HepG2 (cell line): ENCODE results near the gene RIPOR1. TPM values are rescaled to one million over a fixed set of nuclear protein-coding genes. Genes with fewer than 3 reads are reported as not detected.

Experiments used
- ARID5B ChIP-seq: IDR thresholded peaks from 2 replicates; pipeline ENCODE4 v1.4.0; 2020; ENCODE audit warnings: mild to moderate bottlenecking, missing genetic modification reagents
- BHLHE40 ChIP-seq: IDR thresholded peaks from 2 replicates; pipeline ENCODE4 v1.6.1; 2011; ENCODE audit warnings: low read length, improper control_type of control experiment
- BRCA1 ChIP-seq: sonication (generic); formaldehyde crosslinking; IDR thresholded peaks from 2 replicates; pipeline ENCODE4 v1.4.0; 2020; ENCODE audit warnings: missing genetic modification reagents
- CEBPG ChIP-seq: IDR thresholded peaks from 2 replicates; pipeline ENCODE4 v1.6.1; 2016
- DNMT1 ChIP-seq: sonication (generic); formaldehyde crosslinking; IDR thresholded peaks from 2 replicates; pipeline ENCODE4 v1.5.1; 2020; ENCODE audit warnings: mild to moderate bottlenecking, missing genetic modification reagents
- FOXC1 ChIP-seq: sonication (generic); formaldehyde crosslinking; IDR thresholded peaks from 2 replicates; pipeline ENCODE4 v1.8.0; 2022; ENCODE audit warnings: mild to moderate bottlenecking, missing genetic modification reagents, borderline replicate concordance
- GABPB1 ChIP-seq: IDR thresholded peaks from 2 replicates; pipeline ENCODE4 v1.6.1; 2016; ENCODE audit warnings: mild to moderate bottlenecking, missing genetic modification reagents, moderate library complexity, missing compliant biosample characterization
- GFI1 ChIP-seq: sonication (generic); formaldehyde crosslinking; IDR thresholded peaks from 2 replicates; pipeline ENCODE4 v1.5.0; 2020; ENCODE audit warnings: missing genetic modification reagents, mild to moderate bottlenecking, borderline replicate concordance
- HOXA7 ChIP-seq: sonication (generic); formaldehyde crosslinking; IDR thresholded peaks from 2 replicates; pipeline ENCODE4 v1.8.1; 2022; ENCODE audit warnings: mild to moderate bottlenecking, missing genetic modification reagents, moderate library complexity
- MXD4 ChIP-seq: IDR thresholded peaks from 2 replicates; pipeline ENCODE4 v1.6.1; 2016; ENCODE audit warnings: mild to moderate bottlenecking, missing biosample characterization, missing genetic modification reagents
- RFX5 ChIP-seq: IDR thresholded peaks from 2 replicates; pipeline ENCODE4 v1.6.1; 2011; ENCODE audit warnings: low read depth, low read length, improper control_type of control experiment
- RXRA ChIP-seq: sonication (generic); formaldehyde crosslinking; IDR thresholded peaks from 2 replicates; pipeline ENCODE4 v1.5.1; 2020; ENCODE audit warnings: missing genetic modification reagents
- TBL1XR1 ChIP-seq: fragments of 150-350 bp; IDR thresholded peaks from 2 replicates; pipeline ENCODE4 v1.6.1; 2014; ENCODE audit warnings: borderline replicate concordance, low read length; ENCODE audit not compliant: partially characterized antibody
- ZBTB3 ChIP-seq: sonication (generic); formaldehyde crosslinking; IDR thresholded peaks from 2 replicates; pipeline ENCODE4 v1.4.0; 2020; ENCODE audit warnings: low read depth, mild to moderate bottlenecking, moderate library complexity, missing genetic modification reagents, borderline replicate concordance
- ZNF367 ChIP-seq: sonication (generic); formaldehyde crosslinking; IDR thresholded peaks from 2 replicates; pipeline ENCODE4 v1.4.0; 2020; ENCODE audit warnings: missing genetic modification reagents, borderline replicate concordance
- ZNF484 ChIP-seq: sonication (generic); formaldehyde crosslinking; IDR thresholded peaks from 2 replicates; pipeline ENCODE4 v1.5.1; 2020; ENCODE audit warnings: mild to moderate bottlenecking, low read depth, missing genetic modification reagents, borderline replicate concordance
- ZNF513 ChIP-seq: sonication (generic); formaldehyde crosslinking; conservative IDR thresholded peaks from 2 replicates; pipeline ENCODE4 v1.5.0; 2020; ENCODE audit warnings: missing genetic modification reagents
- ZNF883 ChIP-seq: sonication (generic); formaldehyde crosslinking; IDR thresholded peaks from 2 replicates; pipeline ENCODE4 v1.5.1; 2020; ENCODE audit warnings: mild to moderate bottlenecking, missing genetic modification reagents; ENCODE audit errors: not compliant biosample characterization
- polyA plus RNA-seq, 8 experiments: library from polyadenylated mRNA; depleted of rRNA in 3 of 8; stranded (reverse) in 7 of 8; unstranded in 1 of 8; fragments of >200 nt; fragmentation: Illumina TruSeq in 4 of 8; extraction: Trizol in 4 of 8; gene quantifications; 2 replicates each; pipeline versions ENCODE4 v1.2.1 to v1.2.3, GENCODE V29; 2011 to 2016; ENCODE audit warnings: low read depth in 4 of 8, missing spikeins in 1 of 8, mixed read lengths in 1 of 8; ENCODE audit not compliant: insufficient read depth in 1 of 8
- total RNA-seq, 5 experiments: library from RNA; depleted of rRNA; stranded (reverse); fragments of >200 nt; fragmentation: Illumina TruSeq; extraction: Trizol; gene quantifications; 2 replicates each; pipeline ENCODE4 v1.2.3, GENCODE V29; 2016; ENCODE audit warnings: low read depth in 1 of 5
- TF ChIP-seq, protein P1 (sequence below): sonication (generic); formaldehyde crosslinking; IDR thresholded peaks from 2 replicates; pipeline ENCODE4 v1.5.0; 2020; ENCODE audit warnings: mild to moderate bottlenecking, missing genetic modification reagents, moderate library complexity

RIPOR1 gene
- total and polyA plus RNA-seq, 2 of the 13 experiments (the other 11 are each of a cell fraction or from before 2014, with no cell fraction given): 4.6 to 8.1 TPM

DNA sequence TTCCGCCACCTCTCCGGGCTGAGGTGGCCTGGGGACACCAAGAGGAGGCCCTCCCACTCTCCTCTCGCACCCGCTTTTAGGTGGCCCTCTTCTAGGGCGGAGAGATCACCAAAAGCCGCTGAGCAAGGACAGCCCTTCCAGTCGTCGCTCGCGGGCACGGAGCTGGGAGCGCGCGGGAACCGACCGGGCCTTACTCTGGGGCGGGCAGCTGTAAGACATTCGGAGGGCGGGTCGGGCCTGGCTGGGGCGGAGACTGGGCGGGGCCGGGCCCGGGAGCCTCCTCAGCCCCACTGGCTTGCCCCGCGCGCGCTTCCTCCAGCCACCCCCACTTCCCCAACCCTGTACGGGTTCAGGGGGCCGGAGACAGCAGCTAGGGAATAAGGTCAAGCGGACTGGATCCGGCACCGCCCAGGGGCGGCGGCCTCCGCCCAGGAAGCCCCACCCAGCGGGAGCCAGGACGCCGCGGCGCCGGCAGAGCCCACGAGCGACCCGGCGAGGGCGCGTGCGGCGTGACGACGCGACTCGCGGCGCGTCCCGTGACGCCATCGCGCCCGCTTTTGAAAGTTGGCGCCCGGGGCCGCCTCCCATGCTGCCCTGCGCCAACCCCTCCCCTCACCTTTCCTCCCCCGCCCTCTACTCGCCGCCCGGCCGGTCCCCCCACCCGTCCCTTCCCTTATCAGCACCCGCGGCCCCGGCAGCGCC, 33.3 kb downstream of the RIPOR1 start (continued):
- no peak for TF ChIP-seq ARID5B (CRISPR knock-in tag)
- peak; percentile 25; the same call in 1 of the 2 replicates for TF ChIP-seq CEBPG
- 0 out of 2 replicates have a peak, but pooled peaks have one; percentile 24 for TF ChIP-seq GFI1 (CRISPR knock-in tag)
- TF ChIP-seq ZNF883 (CRISPR knock-in tag): no peak
- no peak for TF ChIP-seq ZBTB3 (CRISPR knock-in tag)
- TF ChIP-seq, protein P1, sequence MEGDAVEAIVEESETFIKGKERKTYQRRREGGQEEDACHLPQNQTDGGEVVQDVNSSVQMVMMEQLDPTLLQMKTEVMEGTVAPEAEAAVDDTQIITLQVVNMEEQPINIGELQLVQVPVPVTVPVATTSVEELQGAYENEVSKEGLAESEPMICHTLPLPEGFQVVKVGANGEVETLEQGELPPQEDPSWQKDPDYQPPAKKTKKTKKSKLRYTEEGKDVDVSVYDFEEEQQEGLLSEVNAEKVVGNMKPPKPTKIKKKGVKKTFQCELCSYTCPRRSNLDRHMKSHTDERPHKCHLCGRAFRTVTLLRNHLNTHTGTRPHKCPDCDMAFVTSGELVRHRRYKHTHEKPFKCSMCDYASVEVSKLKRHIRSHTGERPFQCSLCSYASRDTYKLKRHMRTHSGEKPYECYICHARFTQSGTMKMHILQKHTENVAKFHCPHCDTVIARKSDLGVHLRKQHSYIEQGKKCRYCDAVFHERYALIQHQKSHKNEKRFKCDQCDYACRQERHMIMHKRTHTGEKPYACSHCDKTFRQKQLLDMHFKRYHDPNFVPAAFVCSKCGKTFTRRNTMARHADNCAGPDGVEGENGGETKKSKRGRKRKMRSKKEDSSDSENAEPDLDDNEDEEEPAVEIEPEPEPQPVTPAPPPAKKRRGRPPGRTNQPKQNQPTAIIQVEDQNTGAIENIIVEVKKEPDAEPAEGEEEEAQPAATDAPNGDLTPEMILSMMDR (CRISPR knock-in tag): peak; percentile 13; the same call in 1 of the 2 replicates
- peak; percentile 42; the same call in 1 of the 2 replicates for TF ChIP-seq RFX5
- TF ChIP-seq HOXA7 (CRISPR knock-in tag): no peak
- TF ChIP-seq ZNF484 (CRISPR knock-in tag): no peak
- peak; percentile 85 for TF ChIP-seq GABPB1
- no peak for TF ChIP-seq DNMT1
- peak; percentile 67; the same call in 1 of the 2 replicates for TF ChIP-seq FOXC1 (CRISPR knock-in tag)
- TF ChIP-seq BHLHE40: peak; percentile 79
- TF ChIP-seq TBL1XR1: no peak
- TF ChIP-seq ZNF367 (CRISPR knock-in tag): no peak
- peak; percentile 90 for TF ChIP-seq MXD4 (CRISPR knock-in tag)
- TF ChIP-seq RXRA (CRISPR knock-in tag): peak; percentile 89
- TF ChIP-seq BRCA1 (CRISPR knock-in tag): no peak
- TF ChIP-seq ZNF513 (CRISPR knock-in tag): peak; percentile 79; the same call in 1 of the 2 replicates
